Measurements from ENCODE around the gene ADAM33. TPM values are rescaled to one million over a fixed set of nuclear protein-coding genes. Genes with fewer than 3 reads are reported as not detected.

Gene ADAM33
- total RNA-seq, 1 experiment from 2014 or later: not detected

DNA sequence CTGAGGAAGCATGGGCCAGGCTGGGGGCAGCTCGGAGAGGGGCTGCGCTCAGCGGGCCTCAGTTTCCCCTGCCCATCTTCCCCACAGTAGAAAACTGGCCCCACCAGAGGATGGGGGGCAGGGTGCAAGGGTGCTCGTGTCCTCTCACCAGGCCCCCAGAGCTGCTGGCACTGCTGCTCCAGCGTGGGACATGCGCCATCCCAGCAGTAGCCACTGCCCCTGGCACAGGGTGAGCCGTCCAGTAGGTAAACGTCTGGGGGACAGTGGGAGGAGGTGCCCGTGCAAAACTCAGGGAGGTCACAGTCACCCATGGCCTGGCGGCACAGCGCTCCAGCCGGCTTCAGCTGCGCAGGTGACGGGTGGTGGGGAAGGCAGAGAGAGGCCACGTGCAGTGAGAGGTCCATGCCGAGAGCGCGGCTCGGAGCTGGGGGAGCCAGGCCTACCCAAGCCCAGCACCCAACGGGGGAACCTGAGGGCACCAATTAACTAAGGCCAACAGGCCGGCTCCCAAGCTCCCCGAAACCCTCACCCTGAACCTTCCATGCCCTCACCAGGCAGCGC is 9.7 kb downstream of the ADAM33 start:
- Histone ChIP-seq H2AFZ (ENCODE audit: low read depth, low read length, poor library complexity, severe bottlenecking) (no peak overlapping the region), H3K9ac (ENCODE audit: low read length) (no peak overlapping the region), H3K4me1 (ENCODE audit: control insufficient read depth in 1 of 2, insufficient read depth in 2 of 2, low read length in 2 of 2) (peaks cover 2 to 8% of the 10 kb centered on the region in 2 experiments; a peak in 2 of 4 replicates), H3K36me3 (ENCODE audit: control insufficient read depth in 1 of 2, insufficient read depth in 2 of 2, low read length in 2 of 2) (no peaks in the 10 kb centered on the region), H3K4me3 (replicated peaks in 1 of 2; ENCODE audit: low read depth in 1 of 2, low read length in 2 of 2) (no peak overlapping the region), H4K20me1 (ENCODE audit: insufficient read depth) (no peaks in the 10 kb centered on the region), H3K9me3 (ENCODE audit: control insufficient read depth in 1 of 2, insufficient read depth in 1 of 2, low read depth in 1 of 2, low read length in 2 of 2) (no peaks in the 10 kb centered on the region), H3K79me2 (ENCODE audit: insufficient read depth, low read length) (no peaks in the 10 kb centered on the region), H3K27ac (ENCODE audit: low read depth, low read length) (no peak overlapping the region), H3K4me2 (ENCODE audit: low read length) (no peak overlapping the region), H3K27me3 (ENCODE audit: insufficient read depth, low read length) (peaks cover 5% of the 10 kb centered on the region; the same call in 1 of the 2 replicates), H3K9me2 (ENCODE audit: insufficient read depth) (no peaks in the 10 kb centered on the region)
- ATAC-seq (no peak), DNase-seq (ENCODE audit: low read depth, low spot score) (no peak)
- BruUV-seq (replicated peaks): no TSS peak
- ChIA-PET RAD21 (ENCODE audit: low non-redundant PET in 1 of 2, low total read pairs in 2 of 2, uncharacterized antibody in 2 of 2, unreplicated experiment in 2 of 2) (no interaction called here), POLR2A (no interaction called here), CTCF (no interaction called here)
- no peak for TF ChIP-seq FOSL1 (IDR thresholded peaks at IDR 0.05; ENCODE audit: low read depth)
- no peak for TF ChIP-seq POLR2AphosphoS5 (IDR thresholded peaks at IDR 0.05; ENCODE audit: low read depth, low read length)
- TF ChIP-seq SRF (IDR thresholded peaks at IDR 0.05; ENCODE audit: low read depth): no peak
- TF ChIP-seq POLR2A (IDR thresholded peaks at IDR 0.05; ENCODE audit: borderline replicate concordance, extremely low read depth, insufficient read depth, insufficient read length): no peak
- TF ChIP-seq, protein P1, sequence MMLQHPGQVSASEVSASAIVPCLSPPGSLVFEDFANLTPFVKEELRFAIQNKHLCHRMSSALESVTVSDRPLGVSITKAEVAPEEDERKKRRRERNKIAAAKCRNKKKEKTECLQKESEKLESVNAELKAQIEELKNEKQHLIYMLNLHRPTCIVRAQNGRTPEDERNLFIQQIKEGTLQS (IDR thresholded peaks at IDR 0.05): no peak
- no peak for TF ChIP-seq CBX3 (IDR thresholded peaks at IDR 0.05; ENCODE audit: low read depth)
- no peak for TF ChIP-seq ZFX (IDR thresholded peaks at IDR 0.05)
- intact Hi-C loops (cut with micrococcal nuclease): no loop called here

DNA sequence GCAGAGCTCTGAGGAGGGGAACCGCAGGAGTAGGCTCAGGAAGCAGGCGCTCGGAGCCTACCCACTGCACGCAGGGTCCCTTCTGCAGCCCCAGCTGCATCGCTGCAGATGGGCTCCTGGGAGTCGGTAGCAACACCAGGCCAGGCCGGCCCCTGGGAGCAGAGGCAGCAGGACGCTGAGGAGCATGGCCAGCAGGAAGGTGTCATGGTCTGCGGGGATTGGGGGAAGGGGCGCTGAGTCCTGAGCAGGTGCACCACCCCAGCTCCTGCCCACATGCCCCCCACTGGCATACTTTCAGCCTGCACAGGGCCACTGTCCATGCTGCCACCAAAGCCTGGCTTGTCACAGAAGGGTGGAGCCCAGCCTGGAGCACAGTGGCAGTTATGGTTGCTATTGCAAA is 10.9 kb downstream of the ADAM33 start:
- Histone ChIP-seq H3K4me3 (replicated peaks in 1 of 2; ENCODE audit: low read depth in 1 of 2, low read length in 2 of 2) (no peak overlapping the region), H4K20me1 (ENCODE audit: insufficient read depth) (no peaks in the 10 kb centered on the region), H3K9me3 (ENCODE audit: control insufficient read depth in 1 of 2, insufficient read depth in 1 of 2, low read depth in 1 of 2, low read length in 2 of 2) (no peaks in the 10 kb centered on the region), H3K27me3 (ENCODE audit: insufficient read depth, low read length) (peaks cover 5% of the 10 kb centered on the region; the same call in 1 of the 2 replicates), H3K4me1 (ENCODE audit: control insufficient read depth in 1 of 2, insufficient read depth in 2 of 2, low read length in 2 of 2) (peaks cover 0 to 4% of the 10 kb centered on the region in 2 experiments; a peak in 2 of 4 replicates), H3K9me2 (ENCODE audit: insufficient read depth) (no peaks in the 10 kb centered on the region), H3K36me3 (ENCODE audit: control insufficient read depth in 1 of 2, insufficient read depth in 2 of 2, low read length in 2 of 2) (no peaks in the 10 kb centered on the region), H3K27ac (ENCODE audit: low read depth, low read length) (no peak overlapping the region), H3K4me2 (ENCODE audit: low read length) (no peak overlapping the region), H2AFZ (ENCODE audit: low read depth, low read length, poor library complexity, severe bottlenecking) (no peak overlapping the region), H3K9ac (ENCODE audit: low read length) (no peak overlapping the region), H3K79me2 (ENCODE audit: insufficient read depth, low read length) (no peaks in the 10 kb centered on the region)
- intact Hi-C loops (cut with micrococcal nuclease): no loop called here
- ChIA-PET RAD21 (ENCODE audit: low non-redundant PET in 1 of 2, low total read pairs in 2 of 2, uncharacterized antibody in 2 of 2, unreplicated experiment in 2 of 2) (no interaction called here), CTCF (no interaction called here), POLR2A (no interaction called here)
- no peak for TF ChIP-seq SIN3A (IDR thresholded peaks at IDR 0.05; ENCODE audit: low read depth)
- TF ChIP-seq CEBPB (IDR thresholded peaks at IDR 0.05; ENCODE audit: low read depth): no peak
- TF ChIP-seq POLR2AphosphoS5 (IDR thresholded peaks at IDR 0.05; ENCODE audit: low read depth, low read length): no peak
- no peak for TF ChIP-seq YY1 (IDR thresholded peaks at IDR 0.05; ENCODE audit: extremely low read depth, insufficient replicate concordance, low read depth, low read length)
- no peak for TF ChIP-seq ZNF274 (IDR thresholded peaks at IDR 0.05; ENCODE audit: low read depth, low read length)
- TF ChIP-seq, protein P2, sequence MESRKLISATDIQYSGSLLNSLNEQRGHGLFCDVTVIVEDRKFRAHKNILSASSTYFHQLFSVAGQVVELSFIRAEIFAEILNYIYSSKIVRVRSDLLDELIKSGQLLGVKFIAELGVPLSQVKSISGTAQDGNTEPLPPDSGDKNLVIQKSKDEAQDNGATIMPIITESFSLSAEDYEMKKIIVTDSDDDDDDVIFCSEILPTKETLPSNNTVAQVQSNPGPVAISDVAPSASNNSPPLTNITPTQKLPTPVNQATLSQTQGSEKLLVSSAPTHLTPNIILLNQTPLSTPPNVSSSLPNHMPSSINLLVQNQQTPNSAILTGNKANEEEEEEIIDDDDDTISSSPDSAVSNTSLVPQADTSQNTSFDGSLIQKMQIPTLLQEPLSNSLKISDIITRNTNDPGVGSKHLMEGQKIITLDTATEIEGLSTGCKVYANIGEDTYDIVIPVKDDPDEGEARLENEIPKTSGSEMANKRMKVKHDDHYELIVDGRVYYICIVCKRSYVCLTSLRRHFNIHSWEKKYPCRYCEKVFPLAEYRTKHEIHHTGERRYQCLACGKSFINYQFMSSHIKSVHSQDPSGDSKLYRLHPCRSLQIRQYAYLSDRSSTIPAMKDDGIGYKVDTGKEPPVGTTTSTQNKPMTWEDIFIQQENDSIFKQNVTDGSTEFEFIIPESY (IDR thresholded peaks at IDR 0.05; ENCODE audit: extremely low read depth, insufficient replicate concordance, low read length): no peak
- TF ChIP-seq EGR1 (IDR thresholded peaks at IDR 0.05; ENCODE audit: low read depth): no peak
- no peak for TF ChIP-seq CBX3 (IDR thresholded peaks at IDR 0.05; ENCODE audit: low read depth)
- no peak for TF ChIP-seq SP1 (IDR thresholded peaks at IDR 0.05; ENCODE audit: low read depth)
- BruUV-seq (replicated peaks): no TSS peak
- DNase-seq (ENCODE audit: low read depth, low spot score) (no peak), ATAC-seq (no peak)

All from HCT116 (cell line).